ENCODE results near the gene GSG1L. TPM values are rescaled to one million over a fixed set of nuclear protein-coding genes. Genes with fewer than 3 reads are reported as not detected.

GSG1L gene
- total and polyA plus RNA-seq, 9 of the 15 experiments (the other 6 are each of a cell fraction or from before 2014, with no cell fraction given) = not detected

GRCh38 chr16:27795992-27796614 lies 267.4 kb downstream of the GSG1L start (continued):
- TF ChIP-seq CHAMP1 (IDR thresholded peaks at IDR 0.05) (peak; percentile 79; the same call in 1 of the 2 replicates), ELF1 (tag; IDR thresholded peaks at IDR 0.05) (no peak), REST (IDR thresholded peaks at IDR 0.05; ENCODE audit: borderline replicate concordance) (peak; percentile 99), REST (CRISPR knock-in tag; IDR thresholded peaks at IDR 0.05; ENCODE audit: low read depth) (peak; percentile 97), ZKSCAN1 (IDR thresholded peaks at IDR 0.05; ENCODE audit: low read depth, low read length) (no peak), SAFB (IDR thresholded peaks at IDR 0.05; ENCODE audit: borderline replicate concordance, low read depth, low read length) (no peak), ZNF165 (CRISPR knock-in tag; IDR thresholded peaks at IDR 0.05; ENCODE audit: borderline replicate concordance) (0 out of 2 replicates have a peak, but pooled peaks have one; percentile 23), SNRNP70 (optimal IDR thresholded peaks at IDR 0.05; ENCODE audit: low read depth, low read length) (no peak), JUN (IDR thresholded peaks at IDR 0.05; ENCODE audit: borderline replicate concordance, low read depth, low read length) (no peak), JUN (CRISPR knock-in tag; IDR thresholded peaks at IDR 0.05; ENCODE audit: borderline replicate concordance) (no peak), ARID3A (IDR thresholded peaks at IDR 0.05; ENCODE audit: borderline replicate concordance, low read depth, low read length) (no peak)
- TF ChIP-seq, protein P1, sequence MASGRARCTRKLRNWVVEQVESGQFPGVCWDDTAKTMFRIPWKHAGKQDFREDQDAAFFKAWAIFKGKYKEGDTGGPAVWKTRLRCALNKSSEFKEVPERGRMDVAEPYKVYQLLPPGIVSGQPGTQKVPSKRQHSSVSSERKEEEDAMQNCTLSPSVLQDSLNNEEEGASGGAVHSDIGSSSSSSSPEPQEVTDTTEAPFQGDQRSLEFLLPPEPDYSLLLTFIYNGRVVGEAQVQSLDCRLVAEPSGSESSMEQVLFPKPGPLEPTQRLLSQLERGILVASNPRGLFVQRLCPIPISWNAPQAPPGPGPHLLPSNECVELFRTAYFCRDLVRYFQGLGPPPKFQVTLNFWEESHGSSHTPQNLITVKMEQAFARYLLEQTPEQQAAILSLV (tag; IDR thresholded peaks at IDR 0.05) = no peak

Data from K562 (cell line).